Vagina (tissue), 2 donors: ENCODE results near the gene ADAMTS2.

Experiments
- POLR2A ChIP-seq, 2 donors: fragments of 450-650 bp; IDR thresholded peaks; one replicate each; pipeline ENCODE4 v1.6.1; 2017; ENCODE audit warnings: antibody characterized with exemption in 2 of 2, mild to moderate bottlenecking in 2 of 2, moderate library complexity in 2 of 2
- POLR2AphosphoS5 ChIP-seq, 2 donors: sonication (generic); formaldehyde crosslinking; IDR thresholded peaks; one replicate each; pipeline ENCODE4 v1.9.0; 2017; ENCODE audit warnings: antibody characterized with exemption in 2 of 2, mild to moderate bottlenecking in 2 of 2, low read depth in 1 of 2; ENCODE audit not compliant: insufficient read depth in 1 of 2
- TF ChIP-seq, protein P1 (sequence below), 3 experiments: fragments of 450-650 bp in 2 of 3; fragments of 200-600 bp in 1 of 3; sonication (generic) in 1 of 3; IDR thresholded peaks; one replicate each; pipeline ENCODE4 v1.5.1; 2017 to 2019; ENCODE audit warnings: antibody characterized with exemption in 3 of 3, mild to moderate bottlenecking in 2 of 3, moderate library complexity in 2 of 3

DNA sequence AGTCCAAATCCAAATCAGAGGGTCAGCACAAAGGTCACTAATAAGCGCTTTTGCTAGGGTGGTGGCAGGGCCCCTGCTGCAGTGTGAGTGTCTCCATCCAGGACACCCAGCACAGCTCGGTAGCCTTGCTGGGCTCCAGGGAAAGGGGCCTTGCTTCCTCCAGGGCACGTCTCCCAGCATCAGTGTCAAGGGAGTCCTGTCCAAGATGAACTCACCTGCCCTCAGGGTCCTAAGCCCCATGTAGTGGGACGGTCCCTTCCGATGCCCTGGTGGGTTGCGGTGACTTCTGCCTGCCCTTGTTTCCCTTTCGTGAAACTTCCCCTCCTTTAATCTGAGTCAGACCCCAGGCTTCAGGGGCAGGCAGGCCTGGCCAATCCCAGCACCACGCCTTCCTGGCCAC lies 183.4 kb downstream of the ADAMTS2 start:
- TF ChIP-seq, protein P1, sequence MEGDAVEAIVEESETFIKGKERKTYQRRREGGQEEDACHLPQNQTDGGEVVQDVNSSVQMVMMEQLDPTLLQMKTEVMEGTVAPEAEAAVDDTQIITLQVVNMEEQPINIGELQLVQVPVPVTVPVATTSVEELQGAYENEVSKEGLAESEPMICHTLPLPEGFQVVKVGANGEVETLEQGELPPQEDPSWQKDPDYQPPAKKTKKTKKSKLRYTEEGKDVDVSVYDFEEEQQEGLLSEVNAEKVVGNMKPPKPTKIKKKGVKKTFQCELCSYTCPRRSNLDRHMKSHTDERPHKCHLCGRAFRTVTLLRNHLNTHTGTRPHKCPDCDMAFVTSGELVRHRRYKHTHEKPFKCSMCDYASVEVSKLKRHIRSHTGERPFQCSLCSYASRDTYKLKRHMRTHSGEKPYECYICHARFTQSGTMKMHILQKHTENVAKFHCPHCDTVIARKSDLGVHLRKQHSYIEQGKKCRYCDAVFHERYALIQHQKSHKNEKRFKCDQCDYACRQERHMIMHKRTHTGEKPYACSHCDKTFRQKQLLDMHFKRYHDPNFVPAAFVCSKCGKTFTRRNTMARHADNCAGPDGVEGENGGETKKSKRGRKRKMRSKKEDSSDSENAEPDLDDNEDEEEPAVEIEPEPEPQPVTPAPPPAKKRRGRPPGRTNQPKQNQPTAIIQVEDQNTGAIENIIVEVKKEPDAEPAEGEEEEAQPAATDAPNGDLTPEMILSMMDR (IDR thresholded peaks at IDR 0.05) = no peak
- no peak for TF ChIP-seq POLR2AphosphoS5 (IDR thresholded peaks at IDR 0.05; ENCODE audit: insufficient read depth in 1 of 2, low read depth in 1 of 2)
- TF ChIP-seq POLR2A (IDR thresholded peaks at IDR 0.05) = no peak
